CD4-positive, alpha-beta T cell treated with Interleukin-1 beta for 1 hour (primary cell): Measurements from ENCODE around the gene GBX1.

Experiments
- DNase-seq, 2 donors: peaks; one replicate each; pipeline ENCODE4 v3.0.0-alpha.2; 2020 to 2022

GBX1 gene

GRCh38 chr7:151167197-151167961, at the start of gene GBX1:
Gene GBX1 (minus strand): TSS chr7:151167694. CDS start chr7:151167548, 146 bp downstream.
- DNase-seq = peak in 1 of 2 donors; percentile 11

GRCh38 chr7:151215396-151215795, 47.9 kb upstream of the GBX1 start:
- DNase-seq = no peak

GRCh38 chr7:151213826-151214225, 46.3 kb upstream of the GBX1 start:
- no peak for DNase-seq

DNA sequence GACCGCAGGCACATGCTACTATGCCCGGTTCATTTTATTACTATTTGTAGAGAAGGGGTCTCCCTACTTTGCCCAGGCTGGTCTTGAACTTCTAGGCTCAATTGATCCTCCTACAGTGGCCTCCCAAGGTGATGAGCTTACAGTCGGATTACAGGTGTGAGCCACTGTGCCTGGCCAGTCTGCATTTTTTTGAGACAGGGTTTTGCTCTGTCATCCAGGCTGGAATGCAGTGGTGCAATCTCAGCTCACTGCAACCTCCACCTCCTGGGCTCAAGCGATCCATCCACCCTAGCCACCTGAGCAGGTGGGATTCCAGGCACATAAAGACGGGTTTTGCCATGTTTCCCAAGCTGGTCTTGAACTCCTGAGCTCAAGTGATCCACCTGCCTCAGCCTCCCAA, 45.1 kb upstream of the GBX1 start:
- DNase-seq = no peak

DNA sequence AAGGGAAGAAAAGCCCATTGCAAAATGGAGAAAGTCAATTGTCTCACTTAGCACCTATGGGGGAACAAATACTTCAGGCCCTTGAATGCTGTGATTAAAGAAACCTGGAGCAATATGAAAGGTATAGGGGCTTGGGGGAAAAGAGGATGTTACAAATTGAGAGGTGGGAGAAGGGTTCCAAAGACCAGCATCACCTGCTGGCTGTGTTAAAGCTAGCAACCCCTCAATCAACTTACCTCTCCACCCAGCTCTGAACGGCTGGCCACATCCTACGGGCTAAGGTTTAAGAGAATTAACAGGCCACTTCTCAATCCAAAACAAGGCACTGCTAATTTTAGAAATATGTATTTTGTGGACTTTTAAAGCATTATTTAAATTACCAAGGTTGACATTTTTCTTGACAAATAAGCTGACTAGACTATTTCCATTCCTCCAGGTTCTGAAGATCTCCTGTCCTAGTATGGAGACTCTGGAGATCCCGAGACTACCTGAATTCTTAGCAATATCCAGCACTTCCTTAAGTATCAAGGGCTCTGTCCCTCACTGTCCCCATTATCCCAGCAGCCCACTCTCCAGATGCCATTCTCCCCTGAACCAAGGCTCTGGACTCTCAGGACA, 43.8 kb upstream of the GBX1 start:
- DNase-seq = no peak

GRCh38 chr7:151210087-151210854, 42.8 kb upstream of the GBX1 start, which contains the start of gene H2BK1:
Gene H2BK1 (minus strand): TSS chr7:151210488. CDS start chr7:151210318, 170 bp downstream.
- DNase-seq = no peak

- no peak for DNase-seq
Observed at GRCh38 chr7:151209588-151209987, 42.1 kb upstream of the GBX1 start.

DNA sequence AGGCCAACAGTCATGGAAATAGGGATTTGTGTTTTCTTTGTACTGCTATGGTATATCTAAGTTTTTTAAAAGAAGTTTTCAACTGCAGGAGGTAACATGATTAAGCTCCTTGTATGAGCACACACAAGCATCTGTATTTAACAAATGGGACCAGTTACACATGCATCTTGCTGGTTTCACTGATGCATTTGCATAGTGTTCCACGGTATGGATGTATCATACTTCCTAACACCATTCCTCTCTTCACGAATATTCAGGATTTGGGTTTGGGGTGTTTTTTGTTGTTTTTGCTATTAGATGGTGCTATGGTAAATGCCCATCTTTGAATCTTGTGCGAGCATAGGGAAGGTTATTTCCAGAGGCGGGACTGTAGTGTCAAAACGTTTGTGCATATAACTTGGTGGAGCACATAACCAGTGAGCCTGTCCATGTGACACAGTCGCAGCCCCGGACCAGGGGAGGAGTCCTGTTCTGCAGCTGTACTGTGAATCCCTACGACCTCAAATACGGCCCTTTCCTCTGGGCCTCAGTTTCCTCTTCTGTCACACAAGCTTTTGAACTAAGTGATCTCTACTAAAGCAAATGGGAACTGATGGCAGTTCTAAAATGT, 40.9 kb upstream of the GBX1 start:
- no peak for DNase-seq

GRCh38 chr7:151207804-151208203, 40.3 kb upstream of the GBX1 start:
- no peak for DNase-seq

DNA sequence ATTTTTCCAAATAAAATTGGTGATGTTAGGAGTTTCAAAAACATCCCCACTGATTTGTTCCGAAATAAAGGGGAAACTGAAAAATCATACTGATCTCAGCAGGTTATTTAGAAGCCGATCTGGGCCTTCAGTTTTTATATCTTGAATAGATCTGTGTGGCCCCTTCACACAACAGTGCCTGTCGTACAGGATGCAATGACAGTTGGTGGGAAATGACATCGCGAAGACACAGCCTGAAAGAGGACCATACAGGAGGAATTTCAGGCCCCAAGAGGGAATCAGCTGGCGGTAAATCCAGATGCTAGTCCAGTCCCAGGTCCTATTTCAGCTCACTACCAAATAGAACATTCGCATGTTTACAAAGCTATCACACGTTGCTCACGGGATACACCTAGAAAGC, 39.8 kb upstream of the GBX1 start:
- DNase-seq = peak in 1 of 2 donors; percentile 17

DNA sequence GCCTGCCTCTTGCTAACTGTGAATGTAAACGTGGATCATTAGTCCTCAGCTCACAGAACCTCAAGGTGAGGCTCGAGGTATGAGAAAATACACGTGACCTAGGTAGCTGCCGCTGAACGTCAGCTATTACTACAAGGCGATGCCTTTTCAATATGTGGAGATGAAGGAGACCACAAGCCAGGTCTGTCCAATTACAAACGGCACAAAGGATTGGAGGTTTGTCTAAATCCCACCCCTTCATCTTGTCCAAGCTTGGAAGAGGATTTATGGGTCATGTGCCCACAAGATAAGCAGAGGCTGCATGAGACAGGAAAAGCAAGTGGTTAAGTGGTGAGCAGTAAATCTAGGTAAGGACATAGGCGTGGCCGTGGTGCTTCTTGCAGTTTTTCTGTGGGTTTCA, 39.4 kb upstream of the GBX1 start:
- DNase-seq = peak; percentile 22 to 67

DNA sequence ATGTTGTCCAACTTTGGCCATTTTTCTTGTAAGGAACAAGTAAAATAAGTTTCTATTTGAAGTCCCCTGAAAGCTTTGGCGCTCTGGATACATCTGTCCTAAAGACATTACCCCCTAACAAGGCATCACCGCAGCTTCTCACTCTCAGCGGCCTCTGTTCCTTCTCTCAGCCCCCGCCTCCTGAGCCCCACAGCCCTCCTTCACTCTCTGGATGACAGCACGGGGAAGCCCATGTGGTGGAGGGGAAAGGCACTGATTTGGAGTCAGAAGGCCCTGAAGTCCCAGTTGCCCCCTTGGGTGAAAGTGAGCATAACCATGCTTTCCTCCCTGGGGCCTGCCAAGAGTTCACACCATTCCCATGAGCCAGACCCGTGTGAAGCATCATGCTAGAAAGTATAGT, 38.2 kb upstream of the GBX1 start:
- DNase-seq = no peak

DNA sequence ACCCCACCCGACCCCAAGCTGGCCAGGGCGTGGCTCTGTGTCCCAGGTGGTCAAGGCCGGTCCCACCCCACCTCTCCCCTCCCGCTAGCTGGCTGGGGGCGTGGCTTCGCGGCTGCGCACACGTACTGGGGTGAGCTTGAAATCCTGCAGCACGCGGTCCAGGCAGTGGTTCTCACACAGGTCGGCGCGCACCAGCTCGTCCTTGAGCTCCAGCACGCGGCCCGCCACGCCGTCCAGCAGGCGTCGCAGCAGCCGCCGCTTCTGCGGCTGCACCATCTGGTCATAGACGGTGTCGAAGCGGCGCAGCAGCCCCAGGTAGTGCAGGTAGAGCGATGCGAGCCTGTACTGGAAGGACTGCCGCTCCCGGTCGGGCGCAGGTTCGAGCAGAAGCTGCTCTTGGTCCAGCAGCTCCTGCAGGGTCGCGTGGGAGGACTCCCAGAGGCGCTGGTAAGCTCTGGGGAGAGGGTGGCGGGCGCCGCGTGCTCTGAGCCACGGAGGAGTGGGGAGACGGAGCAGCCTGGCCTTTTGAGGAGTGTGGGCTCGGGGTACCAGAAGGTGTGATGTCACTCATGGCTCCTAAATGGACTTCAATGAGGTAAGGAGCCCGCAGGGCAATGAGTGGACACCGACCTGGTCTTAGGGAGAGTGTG, 37.0 kb upstream of the GBX1 start:
- peak in 1 of 2 donors; percentile 10 for DNase-seq

DNA sequence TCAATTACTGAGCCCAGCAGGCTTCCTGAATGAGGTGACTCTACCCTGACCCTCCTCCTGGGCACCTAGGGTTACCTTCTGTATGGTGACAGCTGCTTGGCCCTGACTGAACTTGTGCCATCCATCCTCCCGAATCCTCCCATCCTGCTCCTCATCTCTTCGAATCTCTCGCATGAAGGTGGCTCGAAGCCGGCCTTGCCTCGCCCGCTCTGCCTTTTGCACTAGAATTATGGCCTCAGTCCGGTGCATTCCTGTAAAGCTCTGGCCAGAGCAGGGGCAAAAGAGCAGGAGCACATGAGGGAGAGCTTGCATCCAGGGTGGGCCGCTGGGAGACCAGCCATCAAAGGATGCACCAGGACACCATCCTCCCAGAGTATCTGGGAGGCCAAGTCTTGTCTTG, 35.3 kb upstream of the GBX1 start:
- DNase-seq = no peak

GRCh38 chr7:151201751-151202150, 34.3 kb upstream of the GBX1 start:
- DNase-seq = no peak

DNA sequence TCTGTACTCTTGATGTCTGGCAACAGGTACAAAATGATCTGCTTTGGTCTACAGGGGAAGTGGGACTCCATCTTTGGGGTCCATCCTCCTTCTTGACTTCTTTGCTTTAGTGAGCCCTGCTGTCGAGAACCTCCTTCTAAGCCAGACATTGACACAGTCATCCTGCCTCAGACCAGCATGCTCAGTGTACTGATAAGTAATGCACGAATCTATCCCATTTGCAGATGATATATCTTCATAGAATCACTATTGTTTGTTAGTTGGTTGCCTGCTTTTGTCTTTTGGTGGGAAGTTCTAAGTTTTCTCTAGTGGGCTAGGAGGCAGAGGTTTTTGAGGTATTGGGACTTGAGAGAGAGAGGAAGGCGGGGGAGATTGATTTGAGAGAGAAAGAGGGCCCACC, 33.9 kb upstream of the GBX1 start:
- DNase-seq = no peak

DNA sequence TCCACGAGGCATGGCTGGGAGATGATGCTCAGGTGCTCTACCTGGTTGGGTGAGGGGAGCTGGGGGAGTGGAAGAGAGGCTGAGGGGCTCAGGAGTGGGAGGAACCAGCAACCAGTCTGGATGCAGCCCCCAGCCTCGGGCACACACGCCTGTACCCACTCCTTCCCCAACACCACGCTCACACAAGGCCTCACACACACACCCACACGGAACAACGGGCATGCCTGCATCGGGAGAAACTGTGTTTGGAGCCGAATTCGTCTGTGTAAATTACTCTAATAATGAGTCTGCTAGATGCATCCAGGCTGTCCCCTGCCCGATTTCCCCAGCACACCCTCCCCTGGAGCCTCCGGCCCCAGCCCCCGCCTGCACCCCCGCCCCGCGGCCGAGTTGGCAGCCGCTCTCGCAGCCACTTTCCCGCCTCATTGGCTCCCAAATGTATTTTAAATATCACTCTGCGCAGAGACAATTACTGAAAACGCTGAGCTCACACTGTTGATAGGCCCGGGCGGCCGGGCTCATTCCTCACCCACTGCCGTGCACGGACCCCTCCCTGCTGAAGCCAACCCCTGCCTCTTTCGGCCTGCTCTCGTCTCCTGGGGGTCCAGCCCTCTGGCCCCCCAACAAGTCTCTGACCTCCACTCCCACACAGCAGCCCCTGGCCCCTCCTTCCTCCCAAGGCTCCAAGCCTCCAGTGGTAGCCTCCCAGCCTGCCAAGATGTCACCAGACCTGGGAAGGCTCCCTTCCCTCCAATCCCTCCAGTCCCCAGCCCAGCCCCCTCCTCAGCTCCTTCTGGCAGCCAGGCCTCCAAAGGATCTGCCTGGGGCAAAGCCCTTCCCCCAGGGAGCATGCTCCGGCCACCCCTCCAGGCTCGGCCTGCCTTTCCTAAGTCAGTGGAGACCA, 31.7 kb upstream of the GBX1 start:
- no peak for DNase-seq

GRCh38 chr7:151197932-151198331, 30.4 kb upstream of the GBX1 start:
- DNase-seq = no peak

DNA sequence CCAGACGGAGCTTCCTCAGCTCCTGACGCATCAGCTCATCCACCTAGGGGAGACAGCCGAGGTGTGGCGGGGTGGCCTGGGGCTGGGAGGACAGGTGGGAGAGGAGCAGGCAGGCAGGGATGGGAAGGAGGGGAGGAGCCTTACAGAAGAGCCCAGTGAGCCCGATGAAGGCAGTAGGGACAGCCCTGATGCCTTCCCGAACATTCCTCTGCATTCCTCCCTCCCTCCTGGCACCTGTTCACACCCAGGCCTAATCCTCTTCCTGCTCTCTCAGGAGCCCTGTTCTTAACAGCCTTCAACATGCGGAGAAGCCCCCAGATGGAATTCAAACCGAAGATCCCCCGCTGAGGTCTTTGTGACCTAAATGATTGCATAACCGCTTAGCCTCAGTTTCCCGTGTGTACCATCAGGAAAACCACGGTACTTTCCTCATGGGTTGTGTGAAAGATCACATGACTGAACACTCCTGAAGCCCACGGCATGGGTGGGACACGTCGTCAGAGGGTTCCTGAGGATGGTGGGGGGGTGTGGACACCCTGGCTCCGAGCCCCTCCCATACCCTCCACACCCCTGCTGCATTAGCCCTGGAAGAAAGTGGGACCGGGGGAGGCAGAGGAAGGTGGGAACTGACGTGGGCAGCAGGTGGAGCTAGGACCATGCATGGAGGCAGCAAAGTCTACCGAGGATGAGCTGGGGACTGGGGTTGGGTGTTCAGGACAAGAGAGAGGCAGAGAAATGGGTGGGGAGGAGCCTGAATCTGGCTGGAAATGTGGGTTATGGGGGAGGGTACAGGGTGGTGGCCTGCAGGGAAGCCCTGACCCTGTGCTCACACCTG, 28.3 kb upstream of the GBX1 start:
- DNase-seq = peak in 1 of 2 donors; percentile 10

DNA sequence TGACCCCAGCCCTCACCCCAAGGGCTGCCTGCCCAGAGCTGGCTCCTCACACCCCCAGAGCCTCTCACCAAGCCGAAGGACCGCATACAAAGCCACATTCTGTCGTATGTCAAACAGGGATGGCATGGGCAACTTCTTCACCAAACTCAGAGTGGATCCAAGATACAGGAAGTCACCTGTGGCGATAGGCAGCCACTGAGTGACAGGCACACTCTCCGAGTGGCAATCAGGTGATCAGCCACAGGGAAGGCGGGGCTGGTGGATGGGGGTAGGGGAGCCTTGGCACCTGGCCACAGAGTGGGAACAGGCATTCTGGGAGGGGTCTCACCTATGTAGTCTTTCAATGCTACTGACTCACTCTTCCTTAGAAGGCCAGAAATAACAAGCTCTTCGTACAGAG, 26.7 kb upstream of the GBX1 start:
- no peak for DNase-seq
